Measurements from ENCODE around the gene COL24A1.
"Not testable (repeated sequence)": the region's sequence is repeated elsewhere in the genome, so short reads cannot be mapped to it uniquely, and the experiment has no call there.

Gene COL24A1

DNA sequence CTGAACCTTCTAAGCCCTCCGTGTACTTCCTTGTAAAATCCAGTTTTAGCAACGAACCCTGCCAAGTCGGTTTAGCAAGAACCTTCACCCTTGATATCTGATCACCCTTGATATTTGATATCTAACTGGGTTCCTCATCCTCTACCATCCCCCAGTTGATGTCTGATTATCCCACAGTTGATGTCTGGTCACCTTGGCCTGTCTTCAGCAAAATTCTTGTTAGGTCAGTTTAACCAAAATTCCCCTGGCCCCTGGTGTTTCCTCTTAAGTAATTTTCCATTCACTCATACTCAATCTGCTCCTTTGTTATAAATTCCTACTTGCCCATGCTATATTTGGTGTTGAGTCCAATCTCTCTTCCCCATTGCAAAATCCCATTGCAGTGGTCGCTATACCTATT, 333.9 kb downstream of the COL24A1 start:
- DNase-seq (ENCODE audit: low read depth in 2 of 2, low spot score in 1 of 2) = no peak

DNA sequence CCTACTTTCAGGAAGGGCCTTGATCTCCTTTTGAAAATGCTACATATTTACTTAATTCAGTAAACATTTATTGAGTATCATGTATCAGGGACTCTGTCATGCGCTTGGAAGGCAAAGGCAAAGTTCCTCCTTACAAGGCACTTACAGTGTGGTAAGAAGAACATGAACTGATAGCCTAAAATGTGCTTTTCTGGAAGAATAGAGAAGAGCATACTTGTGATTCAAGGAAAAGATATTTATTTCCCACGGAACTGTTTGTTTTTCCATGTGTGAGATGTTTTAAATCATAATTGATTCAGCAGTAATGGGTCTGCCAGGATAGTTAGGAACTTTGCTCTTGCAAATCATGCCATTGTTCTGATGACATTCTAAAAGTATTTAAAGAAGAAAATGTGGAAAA, 338.2 kb downstream of the COL24A1 start:
- no peak for DNase-seq (ENCODE audit: low read depth in 2 of 2, low spot score in 1 of 2)

- DNase-seq (ENCODE audit: low read depth in 2 of 2, low spot score in 1 of 2) = no peak
These were observed 340.0 kb downstream of the COL24A1 start for GRCh38 chr1:85816606-85817005.

GRCh38 chr1:85815906-85816305, 340.7 kb downstream of the COL24A1 start:
- no peak for DNase-seq (ENCODE audit: low read depth in 2 of 2, low spot score in 1 of 2)

GRCh38 chr1:85806236-85806965, 350.2 kb downstream of the COL24A1 start:
- no peak for DNase-seq (ENCODE audit: low read depth in 2 of 2, low spot score in 1 of 2)

DNA sequence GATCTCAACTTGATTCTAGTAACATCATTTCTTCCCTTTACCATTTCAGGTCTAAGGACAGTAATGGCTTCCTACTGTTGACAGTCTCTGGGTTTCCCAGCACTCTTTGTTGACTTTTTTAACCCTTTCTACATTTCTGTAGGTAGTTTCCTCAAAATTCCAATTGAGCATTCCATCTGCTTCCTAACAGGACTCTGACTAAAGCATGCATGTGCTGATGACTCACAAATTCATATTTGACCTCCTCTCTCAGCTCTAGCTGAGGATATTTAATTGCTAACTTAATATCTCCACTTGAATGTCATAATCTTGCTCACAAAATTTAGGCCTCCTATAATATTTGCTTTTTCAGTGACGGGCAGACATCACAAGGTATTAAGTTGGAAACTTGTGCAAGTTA, 355.1 kb downstream of the COL24A1 start:
- DNase-seq (ENCODE audit: low read depth in 2 of 2, low spot score in 1 of 2) = no peak

GRCh38 chr1:85799737-85800136, 356.8 kb downstream of the COL24A1 start:
- no peak for DNase-seq (ENCODE audit: low read depth in 2 of 2, low spot score in 1 of 2)

DNA sequence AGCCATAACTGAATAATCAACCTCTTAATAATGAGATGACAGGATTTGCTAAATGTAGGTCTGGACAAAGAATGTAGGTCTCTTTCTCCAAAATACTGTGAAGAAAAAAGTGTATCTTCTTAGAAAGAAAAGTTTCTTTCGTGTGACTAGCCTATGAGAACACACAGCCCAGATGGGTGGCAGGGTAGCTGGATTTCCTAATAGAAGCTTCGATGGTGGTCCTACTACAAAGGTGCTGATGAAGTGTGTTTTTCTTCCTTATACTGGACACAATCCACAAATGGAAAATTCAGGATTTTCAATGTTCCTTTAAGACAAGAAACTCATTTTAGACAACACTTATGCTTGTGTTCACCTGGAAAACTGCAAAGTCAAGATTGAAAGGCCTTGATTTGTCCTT, 358.2 kb downstream of the COL24A1 start:
- no peak for DNase-seq (ENCODE audit: low read depth in 2 of 2, low spot score in 1 of 2)

GRCh38 chr1:85777021-85777420, 379.6 kb downstream of the COL24A1 start:
- DNase-seq (ENCODE audit: low read depth in 2 of 2, low spot score in 1 of 2) = not testable (repeated sequence)

GRCh38 chr1:85762804-85763203, 393.8 kb downstream of the COL24A1 start:
- DNase-seq (ENCODE audit: low read depth in 2 of 2, low spot score in 1 of 2) = no peak

- DNase-seq (ENCODE audit: low read depth in 2 of 2, low spot score in 1 of 2) = no peak
These were observed 399.7 kb downstream of the COL24A1 start for GRCh38 chr1:85756864-85757263.

DNA sequence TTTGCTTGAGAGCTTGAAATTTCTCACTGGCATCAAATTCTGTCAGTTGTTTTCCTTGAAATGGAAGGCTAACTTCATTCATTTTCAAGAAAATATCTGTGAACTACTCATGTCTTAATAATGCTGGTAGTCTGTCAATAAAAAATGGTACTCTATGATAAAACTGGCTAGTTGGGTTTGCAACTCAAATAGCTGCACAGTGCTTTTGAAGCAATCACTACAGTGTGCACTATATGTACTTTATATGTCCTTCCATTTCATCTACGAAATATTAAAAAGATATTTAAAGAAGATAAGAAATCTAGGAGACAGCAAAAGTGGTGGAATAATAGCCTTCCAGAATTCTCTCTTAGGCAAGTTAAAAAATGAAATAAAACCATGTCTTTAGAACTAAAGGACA, 408.5 kb downstream of the COL24A1 start:
- DNase-seq (ENCODE audit: low read depth in 2 of 2, low spot score in 1 of 2) = no peak

DNA sequence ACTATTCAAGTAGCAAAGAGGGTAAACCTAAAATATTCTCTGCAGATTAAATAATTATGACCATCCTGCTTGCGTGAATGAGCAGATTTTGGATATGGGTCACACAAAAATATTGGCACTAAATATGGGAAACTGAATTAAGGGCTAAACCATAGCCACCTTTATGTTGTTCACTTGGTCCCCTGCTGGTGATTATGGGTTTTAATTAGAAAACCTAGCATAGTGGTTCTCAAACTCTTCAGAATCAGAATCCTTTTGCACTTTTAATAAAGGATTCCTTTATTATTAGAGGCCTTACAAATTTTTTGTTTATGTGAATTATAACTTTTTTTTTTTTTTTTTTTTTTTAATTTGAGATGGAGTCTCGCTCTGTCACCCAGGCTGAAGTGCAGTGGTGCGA, 409.8 kb downstream of the COL24A1 start:
- DNase-seq (ENCODE audit: low read depth in 2 of 2, low spot score in 1 of 2) = no peak

DNA sequence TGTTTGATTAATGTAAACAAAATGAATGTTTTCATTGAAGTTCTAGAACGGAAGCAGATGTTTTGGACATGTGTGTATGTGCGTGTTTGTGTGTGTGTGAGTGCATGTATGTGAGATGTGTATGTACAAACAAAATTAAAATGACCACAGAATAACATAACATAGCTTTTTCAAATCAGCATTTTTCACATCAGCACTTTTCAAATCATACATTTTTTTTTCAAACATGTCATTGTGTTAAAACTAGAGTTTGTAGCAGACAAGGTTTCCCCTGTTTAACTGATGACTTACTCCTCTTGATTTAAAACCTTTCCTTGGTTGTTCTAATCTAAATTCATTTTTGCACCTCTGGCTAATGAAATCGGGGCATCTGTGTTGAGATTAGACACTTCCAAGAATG, 412.8 kb downstream of the COL24A1 start:
- DNase-seq (ENCODE audit: low read depth in 2 of 2, low spot score in 1 of 2) = no peak

DNA sequence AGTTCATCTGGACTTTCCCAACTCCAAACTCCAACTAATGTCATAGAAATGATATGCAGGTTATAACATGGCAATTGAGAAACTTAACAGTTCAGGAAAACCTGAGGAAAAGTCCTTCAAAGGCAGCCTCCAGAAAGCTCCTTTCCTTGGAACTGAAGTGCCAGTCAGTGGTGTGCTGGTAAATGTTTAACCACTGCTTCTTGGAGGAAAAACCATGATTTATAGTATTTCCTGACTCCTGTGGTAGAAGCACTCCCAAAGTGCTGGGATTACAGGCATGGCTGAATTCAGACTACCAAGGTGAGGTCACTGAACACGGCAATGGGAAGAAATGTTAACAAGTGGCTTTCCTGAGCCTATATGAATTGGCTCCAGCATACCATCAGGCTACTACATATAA, 421.6 kb downstream of the COL24A1 start:
- no peak for DNase-seq (ENCODE audit: low read depth in 2 of 2, low spot score in 1 of 2)

DNA sequence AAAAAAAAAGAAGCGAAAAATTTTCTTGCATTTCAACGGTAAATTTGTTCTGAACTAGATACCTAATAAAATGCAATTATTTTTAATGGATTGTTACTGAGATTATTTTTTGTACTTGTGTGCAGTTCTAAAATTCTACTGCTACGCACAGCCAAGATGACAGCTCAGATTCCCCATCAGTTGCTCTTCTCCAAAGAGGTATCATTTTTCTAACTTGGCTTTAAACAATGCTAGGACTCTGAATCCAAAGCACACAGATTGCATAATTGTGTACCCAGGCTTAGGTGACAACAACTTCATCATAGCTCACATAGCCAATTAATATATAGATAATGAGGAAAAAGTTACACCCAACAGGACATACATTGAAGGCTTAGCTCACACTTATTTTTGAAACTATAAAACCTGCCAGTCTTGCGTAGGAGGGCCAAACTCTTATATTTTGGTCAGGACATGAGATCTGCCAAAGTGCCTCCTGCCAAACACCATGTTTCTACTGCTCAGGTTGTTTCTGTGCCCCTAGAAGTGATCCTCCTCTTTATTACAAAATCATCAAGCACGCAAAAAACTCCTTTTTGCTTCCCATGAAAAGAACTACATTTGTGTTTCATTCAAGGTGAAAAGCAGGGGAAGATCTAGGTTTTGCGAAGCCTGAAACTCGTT, 437.8 kb downstream of the COL24A1 start:
- DNase-seq (ENCODE audit: low read depth in 2 of 2, low spot score in 1 of 2) = no peak

DNA sequence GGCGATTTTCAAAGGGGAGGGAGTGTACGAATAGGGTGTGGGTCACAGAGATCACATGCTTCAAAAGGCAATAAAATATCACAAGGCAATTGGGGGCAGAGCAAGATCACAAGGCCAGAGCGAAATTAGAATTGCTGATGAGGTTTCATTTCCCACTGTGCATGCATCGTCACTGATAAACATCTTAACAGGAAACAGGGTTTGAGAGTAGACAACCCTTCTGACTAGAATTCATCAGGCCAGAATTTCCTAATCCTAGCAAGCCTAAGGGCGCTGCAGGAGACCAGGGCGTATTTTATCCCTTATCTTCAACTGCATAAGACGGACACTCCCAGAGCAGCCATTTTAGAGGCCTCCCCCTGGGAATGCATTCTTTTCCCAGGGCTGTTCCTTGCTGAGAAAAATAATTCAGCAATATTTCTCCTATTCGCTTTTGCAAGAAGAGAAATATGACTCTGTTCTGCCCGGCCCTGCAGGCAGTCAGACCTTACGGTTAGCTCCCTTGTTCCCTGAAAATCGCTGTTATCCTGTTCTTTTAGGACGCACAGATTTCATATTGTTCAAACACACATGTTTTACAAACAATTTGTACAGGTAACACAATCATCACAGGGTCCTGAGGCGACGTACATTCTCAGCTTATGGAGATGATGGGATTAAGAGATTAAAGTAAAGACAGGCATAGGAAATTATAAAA, 442.0 kb downstream of the COL24A1 start:
- not testable (repeated sequence) for DNase-seq (ENCODE audit: low read depth in 2 of 2, low spot score in 1 of 2)

DNA sequence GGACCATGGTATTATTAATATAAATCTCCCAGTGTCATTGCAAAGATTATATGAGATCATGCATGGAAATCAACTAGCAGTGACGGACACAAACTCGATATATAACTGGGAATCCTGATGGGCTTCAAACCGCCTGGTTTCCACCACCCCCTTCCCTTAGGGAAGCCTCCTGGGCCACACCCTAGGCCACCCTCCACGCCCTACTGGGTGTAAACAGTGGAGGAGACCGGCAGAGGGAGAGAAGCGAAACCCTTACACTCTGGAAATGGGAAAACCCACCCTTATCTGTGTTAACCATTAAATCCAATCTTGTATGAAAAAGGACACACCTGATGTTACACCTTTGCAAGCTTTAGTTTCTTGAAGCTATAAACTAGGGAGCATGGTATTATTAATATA, 447.7 kb downstream of the COL24A1 start:
- no peak for DNase-seq (ENCODE audit: low read depth in 2 of 2, low spot score in 1 of 2)

GRCh38 chr1:85707990-85708828, 448.4 kb downstream of the COL24A1 start, which contains the start of gene ZNHIT6:
Gene ZNHIT6 (minus strand): TSS chr1:85708433. CDS start chr1:85708284, 149 bp downstream.
- DNase-seq (ENCODE audit: low read depth in 2 of 2, low spot score in 1 of 2) = peak; percentile 54 to 71

DNA sequence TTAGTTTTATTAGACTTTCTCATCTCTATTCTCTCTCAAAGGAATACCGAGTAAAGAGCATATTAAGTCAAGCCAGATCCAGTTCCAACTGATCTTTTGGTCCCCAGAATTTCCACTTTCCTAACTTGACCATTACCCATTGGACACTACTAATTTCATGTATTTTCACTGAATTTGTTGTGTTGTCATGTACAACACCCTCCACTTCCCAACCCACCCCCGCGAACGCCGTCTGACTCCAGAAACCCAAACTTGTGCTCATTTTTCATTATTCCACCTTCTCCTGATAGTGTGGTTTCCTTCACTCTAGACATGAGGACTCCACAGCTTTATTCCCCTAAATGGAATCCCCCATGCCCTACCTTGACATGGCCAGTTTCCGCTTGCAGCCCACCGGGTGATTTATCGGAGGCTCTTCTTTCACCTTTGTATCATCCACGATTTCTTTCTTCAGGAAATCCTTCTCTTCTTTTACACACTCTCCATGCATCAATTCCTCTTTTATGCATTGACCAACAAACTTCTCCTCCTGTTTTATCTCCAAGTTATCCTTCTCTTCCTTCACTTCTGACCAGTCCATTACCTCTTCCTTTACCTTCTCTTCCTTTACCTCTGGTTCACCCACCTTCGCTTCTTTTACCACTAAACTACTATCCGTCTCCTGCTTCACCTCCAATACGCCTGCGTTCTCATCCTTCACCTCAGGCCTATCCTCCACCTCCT, 449.1 kb downstream of the COL24A1 start:
- DNase-seq (ENCODE audit: low read depth in 2 of 2, low spot score in 1 of 2) = no peak

GRCh38 chr1:85705940-85706339, 450.6 kb downstream of the COL24A1 start:
- no peak for DNase-seq (ENCODE audit: low read depth in 2 of 2, low spot score in 1 of 2)
